ENCODE measurements around the gene TSPO. TPM values are rescaled to one million over a fixed set of nuclear protein-coding genes. Genes with fewer than 3 reads are reported as not detected.

The TSPO gene
- total and polyA plus RNA-seq, 11 donors, result 69.0 to 335 (median 125) TPM

DNA sequence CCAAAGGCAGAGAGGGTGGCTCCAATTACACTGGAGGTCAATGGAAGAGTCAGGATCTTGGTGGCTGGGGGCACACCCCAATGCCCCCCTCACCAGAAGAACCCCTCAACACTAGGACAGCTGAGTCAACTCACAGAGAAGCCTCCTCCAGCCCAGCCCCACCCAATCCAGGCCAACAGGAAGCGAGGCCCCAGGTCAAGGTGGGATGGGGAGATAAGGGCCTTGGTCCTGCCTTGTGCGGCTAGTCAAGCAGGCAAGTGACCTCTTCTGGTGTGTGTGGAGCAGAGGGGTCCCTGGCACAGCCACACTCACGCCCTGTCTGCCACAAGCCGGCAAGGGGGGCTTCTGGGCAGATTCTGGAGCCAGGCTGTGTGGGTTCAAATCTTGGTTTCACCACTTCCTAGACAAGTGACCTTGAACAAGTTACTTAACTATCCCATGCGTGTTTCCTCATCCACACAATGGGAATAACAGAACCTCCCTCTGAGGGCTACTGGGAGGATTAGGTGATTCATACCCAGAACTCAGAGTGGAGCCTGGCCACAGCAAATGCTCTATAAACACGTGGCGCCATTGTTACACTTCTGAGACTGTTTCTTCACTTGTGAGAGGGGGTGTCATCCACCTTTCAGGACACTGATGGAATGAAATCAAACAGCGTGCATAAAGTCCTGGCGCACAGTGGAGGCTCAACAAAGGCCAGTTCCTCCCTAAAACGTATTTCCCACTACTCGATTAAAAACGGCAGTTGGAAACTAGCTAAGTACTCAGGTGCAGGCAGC is 32.3 kb downstream of the TSPO start:
- Histone ChIP-seq H3K27ac (no peak overlapping the region), H3K36me3 (peaks cover 0 to 23% (median 12%) of the 10 kb centered on the region in 9 donors), H3K4me1 (peaks cover 0 to 36% (median 13%) of the 10 kb centered on the region in 12 donors), H3K9me3 (no peaks in the 10 kb centered on the region), H3K4me3 (no peak overlapping the region), H3K27me3 (no peaks in the 10 kb centered on the region)
- TF ChIP-seq, protein P1, sequence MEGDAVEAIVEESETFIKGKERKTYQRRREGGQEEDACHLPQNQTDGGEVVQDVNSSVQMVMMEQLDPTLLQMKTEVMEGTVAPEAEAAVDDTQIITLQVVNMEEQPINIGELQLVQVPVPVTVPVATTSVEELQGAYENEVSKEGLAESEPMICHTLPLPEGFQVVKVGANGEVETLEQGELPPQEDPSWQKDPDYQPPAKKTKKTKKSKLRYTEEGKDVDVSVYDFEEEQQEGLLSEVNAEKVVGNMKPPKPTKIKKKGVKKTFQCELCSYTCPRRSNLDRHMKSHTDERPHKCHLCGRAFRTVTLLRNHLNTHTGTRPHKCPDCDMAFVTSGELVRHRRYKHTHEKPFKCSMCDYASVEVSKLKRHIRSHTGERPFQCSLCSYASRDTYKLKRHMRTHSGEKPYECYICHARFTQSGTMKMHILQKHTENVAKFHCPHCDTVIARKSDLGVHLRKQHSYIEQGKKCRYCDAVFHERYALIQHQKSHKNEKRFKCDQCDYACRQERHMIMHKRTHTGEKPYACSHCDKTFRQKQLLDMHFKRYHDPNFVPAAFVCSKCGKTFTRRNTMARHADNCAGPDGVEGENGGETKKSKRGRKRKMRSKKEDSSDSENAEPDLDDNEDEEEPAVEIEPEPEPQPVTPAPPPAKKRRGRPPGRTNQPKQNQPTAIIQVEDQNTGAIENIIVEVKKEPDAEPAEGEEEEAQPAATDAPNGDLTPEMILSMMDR (IDR thresholded peaks at IDR 0.05), result no peak
- ATAC-seq, result no peak
- intact Hi-C loops (cut with DNase I), result no loop called here
- peak in 2 of 5 donors; percentile 9 to 26 for DNase-seq
- WGBS, 4 donors, result 72 to 84% (median 83%) methylated on average over 12 of the region's 12 CpGs

DNA sequence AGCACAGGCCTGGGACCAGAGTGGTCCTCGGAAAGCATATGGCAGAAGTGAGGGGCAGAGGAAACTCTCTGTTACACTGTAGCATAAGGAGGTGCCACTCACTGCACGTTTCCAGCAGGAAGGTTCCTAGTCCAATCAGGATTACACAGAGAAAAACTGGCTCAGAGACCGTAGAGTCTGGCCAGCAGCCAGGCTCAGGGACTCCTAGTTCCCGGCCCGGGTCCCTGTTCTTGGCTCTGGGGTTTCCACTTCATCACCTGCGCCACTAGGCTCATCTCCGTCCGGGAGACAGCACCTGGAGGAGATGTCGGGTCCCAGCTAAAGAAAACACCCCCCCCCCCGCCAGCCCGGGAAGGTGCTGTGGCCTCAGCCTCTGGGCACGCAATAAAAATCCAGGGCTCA is 34.5 kb downstream of the TSPO start:
- Histone ChIP-seq H3K4me3 (peak overlapping the region; percentile 45 to 95 (median 76)), H3K27ac (peak overlapping the region in 3 of 12 donors; percentile 75 to 89 (median 88)), H3K27me3 (no peaks in the 10 kb centered on the region), H3K36me3 (peaks cover 0 to 4% (median 0%) of the 10 kb centered on the region in 9 donors), H3K9me3 (no peaks in the 10 kb centered on the region), H3K4me1 (peaks cover 0 to 36% (median 13%) of the 10 kb centered on the region in 12 donors)
- DNase-seq, result peak; percentile 38 to 82 (median 74)
- intact Hi-C loops (cut with DNase I), result loop anchor here in 1 of 10 donors (5.0 kb wide), 1 partner anchor 36 kb away; no protein-coding TSS in a partner anchor
- no peak for TF ChIP-seq POLR2A (IDR thresholded peaks at IDR 0.05)
- TF ChIP-seq, protein P1 (IDR thresholded peaks at IDR 0.05), result no peak
- peak; percentile 9 to 29 (median 22) for ATAC-seq
- 14 to 18% (median 18%) methylated on average over 8 to 12 of the region's 12 CpGs for WGBS, 4 donors

DNA sequence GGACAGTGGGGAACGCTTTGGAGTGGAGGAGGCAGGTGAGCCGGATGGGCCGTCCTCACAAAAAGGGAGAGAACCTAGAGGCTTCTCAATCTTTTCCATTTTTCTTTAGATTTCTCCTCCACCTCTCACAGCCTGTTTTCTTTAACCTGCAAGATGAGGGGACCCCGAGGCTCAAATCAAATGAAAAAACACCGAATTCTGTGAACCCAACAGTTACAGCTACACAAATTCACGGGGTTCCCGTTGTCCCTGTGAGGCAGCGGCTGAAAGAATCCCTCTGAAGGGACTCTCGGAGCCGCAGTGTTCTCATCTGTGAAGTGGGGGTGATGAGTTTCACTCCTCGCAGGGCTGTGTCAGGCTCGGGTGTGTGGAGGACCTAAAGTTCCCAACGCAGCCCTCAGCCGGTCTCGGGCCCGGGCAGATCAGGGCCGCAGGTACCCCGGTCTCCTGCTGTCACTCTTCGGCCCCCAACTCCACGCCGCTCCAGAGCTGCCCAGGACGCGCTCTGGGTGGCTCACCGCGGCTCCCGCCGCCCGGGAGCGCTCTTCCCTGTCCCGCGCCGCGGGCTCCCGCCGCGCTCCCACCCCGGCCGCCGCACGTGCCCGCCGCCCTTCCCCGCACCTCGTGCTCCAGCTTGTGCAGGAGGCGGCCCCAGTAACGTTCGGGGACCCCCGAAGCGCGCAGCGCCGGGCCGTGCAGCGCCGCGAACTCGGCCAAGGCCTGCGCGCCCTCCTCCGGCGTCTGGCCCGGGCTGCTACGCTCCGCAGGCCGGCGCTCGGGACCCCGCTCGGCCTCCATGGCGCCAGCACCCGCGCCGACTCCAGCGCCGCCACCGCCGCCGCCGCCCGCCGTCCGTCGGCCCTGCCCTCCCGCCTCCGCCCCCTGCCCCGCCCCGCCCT is 35.2 kb downstream of the TSPO start, which contains the start of gene TTLL12:
Gene TTLL12 (minus strand): TSS at position 863 of the 899 bp plus-strand sequence. CDS start 65 bp downstream, at position 798.
- intact Hi-C loops (cut with DNase I), result loop anchor here in 3 of 10 donors (1.0 to 5.0 kb wide), 2 partner anchors 36 kb away; no protein-coding TSS in a partner anchor
- no peaks in the 10 kb centered on the region for H3K9me3 ChIP-seq
- peaks cover 0 to 36% (median 13%) of the 10 kb centered on the region in 12 donors for H3K4me1 ChIP-seq
- H3K36me3 ChIP-seq, result peaks cover 0 to 4% (median 0%) of the 10 kb centered on the region in 9 donors
- peak; percentile 49 to 84 (median 67) for DNase-seq
- H3K27me3 ChIP-seq, result no peaks in the 10 kb centered on the region
- peak within 1 kb of the TSS; percentile 45 to 95 (median 76) for H3K4me3 ChIP-seq
- ATAC-seq, result peak in 3 of 4 donors; percentile 16 to 43 (median 36)
- peak within 1 kb of the TSS; percentile 74 to 98 (median 92) for H3K27ac ChIP-seq
- TF ChIP-seq, protein P1 (IDR thresholded peaks at IDR 0.05), result peak in 2 of 12 donors; percentile 10 to 18
- TF ChIP-seq POLR2A (IDR thresholded peaks at IDR 0.05), result peak in 1 of 2 donors; percentile 51
- WGBS, 4 donors, result 1 to 3% (median 2%) methylated on average over 15 to 86 of the region's 87 CpGs

Data from heart left ventricle (tissue), 16 donors.